ENCODE data around the gene ANKRD34B.

The ANKRD34B gene

GRCh38 chr5:80569086-80569960, 757 bp downstream of the ANKRD34B start:
- no peak for DNase-seq (ENCODE audit: low spot score)

- no peak for DNase-seq (ENCODE audit: low spot score)
Observed at GRCh38 chr5:80568251-80568650, 1.8 kb downstream of the ANKRD34B start.

GRCh38 chr5:80566711-80567259, 3.3 kb downstream of the ANKRD34B start:
- no peak for DNase-seq (ENCODE audit: low spot score)

- no peak for DNase-seq (ENCODE audit: low spot score)
Observed at GRCh38 chr5:80565330-80565729, 4.8 kb downstream of the ANKRD34B start.

- no peak for DNase-seq (ENCODE audit: low spot score)
Observed at GRCh38 chr5:80559244-80559643, 10.8 kb downstream of the ANKRD34B start.

GRCh38 chr5:80555099-80555498, 15.0 kb downstream of the ANKRD34B start:
- DNase-seq (ENCODE audit: low spot score), result no peak

GRCh38 chr5:80554646-80555045, 15.4 kb downstream of the ANKRD34B start:
- DNase-seq (ENCODE audit: low spot score), result no peak

- DNase-seq (ENCODE audit: low spot score), result no peak
Observed at GRCh38 chr5:80541392-80541791, 28.7 kb downstream of the ANKRD34B start.

GRCh38 chr5:80540691-80541090, 29.4 kb downstream of the ANKRD34B start:
- no peak for DNase-seq (ENCODE audit: low spot score)

- no peak for DNase-seq (ENCODE audit: low spot score)
Observed at GRCh38 chr5:80516826-80517225, 53.3 kb downstream of the ANKRD34B start.

- DNase-seq (ENCODE audit: low spot score), result no peak
Observed at GRCh38 chr5:80509362-80509761, 60.7 kb downstream of the ANKRD34B start.

- DNase-seq (ENCODE audit: low spot score), result no peak
Observed at GRCh38 chr5:80508844-80509243, 61.2 kb downstream of the ANKRD34B start.

GRCh38 chr5:80507663-80508062, 62.4 kb downstream of the ANKRD34B start:
- DNase-seq (ENCODE audit: low spot score), result no peak

All from left forelimb (tissue), 1 donor.